Measurements from ENCODE around the gene LECT2. TPM values are rescaled to one million over a fixed set of nuclear protein-coding genes. Genes with fewer than 3 reads are reported as not detected.

LECT2 gene
- total RNA-seq, 1 donor from 2014 or later: not detected

GRCh38 chr5:135990528-135991255 is 35.9 kb upstream of the LECT2 start:
- DNase-seq (ENCODE audit: low read depth): no peak
- no peak overlapping the region for H3K4me3 ChIP-seq (ENCODE audit: low read depth, low read length)
- TF ChIP-seq, protein P1, sequence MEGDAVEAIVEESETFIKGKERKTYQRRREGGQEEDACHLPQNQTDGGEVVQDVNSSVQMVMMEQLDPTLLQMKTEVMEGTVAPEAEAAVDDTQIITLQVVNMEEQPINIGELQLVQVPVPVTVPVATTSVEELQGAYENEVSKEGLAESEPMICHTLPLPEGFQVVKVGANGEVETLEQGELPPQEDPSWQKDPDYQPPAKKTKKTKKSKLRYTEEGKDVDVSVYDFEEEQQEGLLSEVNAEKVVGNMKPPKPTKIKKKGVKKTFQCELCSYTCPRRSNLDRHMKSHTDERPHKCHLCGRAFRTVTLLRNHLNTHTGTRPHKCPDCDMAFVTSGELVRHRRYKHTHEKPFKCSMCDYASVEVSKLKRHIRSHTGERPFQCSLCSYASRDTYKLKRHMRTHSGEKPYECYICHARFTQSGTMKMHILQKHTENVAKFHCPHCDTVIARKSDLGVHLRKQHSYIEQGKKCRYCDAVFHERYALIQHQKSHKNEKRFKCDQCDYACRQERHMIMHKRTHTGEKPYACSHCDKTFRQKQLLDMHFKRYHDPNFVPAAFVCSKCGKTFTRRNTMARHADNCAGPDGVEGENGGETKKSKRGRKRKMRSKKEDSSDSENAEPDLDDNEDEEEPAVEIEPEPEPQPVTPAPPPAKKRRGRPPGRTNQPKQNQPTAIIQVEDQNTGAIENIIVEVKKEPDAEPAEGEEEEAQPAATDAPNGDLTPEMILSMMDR (conservative IDR thresholded peaks at IDR 0.05; ENCODE audit: low read depth, low read length): no peak

DNA sequence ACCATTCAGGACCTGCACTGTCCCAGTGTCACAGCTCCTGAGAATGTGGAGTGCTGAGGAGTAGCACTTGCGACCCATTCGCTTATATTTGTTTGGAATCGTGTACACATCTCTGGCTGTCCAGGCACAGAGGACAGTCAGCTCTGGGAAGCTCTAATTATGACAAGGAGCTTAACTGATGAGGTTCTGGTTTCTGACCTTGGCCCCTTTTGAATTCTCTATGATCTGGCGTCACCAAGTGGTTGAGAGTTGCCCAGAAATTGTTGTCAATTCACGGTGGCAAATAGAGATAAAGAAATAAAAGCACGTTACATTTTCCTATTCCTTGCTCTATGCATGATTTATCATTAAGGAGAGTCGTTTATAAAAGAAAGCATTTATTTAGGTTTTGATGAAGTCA is 34.9 kb upstream of the LECT2 start:
- DNase-seq (ENCODE audit: low read depth): no peak
- no peak overlapping the region for H3K4me3 ChIP-seq (ENCODE audit: low read depth, low read length)
- TF ChIP-seq, protein P1 (conservative IDR thresholded peaks at IDR 0.05; ENCODE audit: low read depth, low read length): no peak

GRCh38 chr5:135988546-135988945 is 33.8 kb upstream of the LECT2 start:
- TF ChIP-seq, protein P1 (conservative IDR thresholded peaks at IDR 0.05; ENCODE audit: low read depth, low read length): no peak
- DNase-seq (ENCODE audit: low read depth): no peak
- no peak overlapping the region for H3K4me3 ChIP-seq (ENCODE audit: low read depth, low read length)

GRCh38 chr5:135986891-135987401 is 32.2 kb upstream of the LECT2 start:
- DNase-seq (ENCODE audit: low read depth): no peak
- no peak overlapping the region for H3K4me3 ChIP-seq (ENCODE audit: low read depth, low read length)
- TF ChIP-seq, protein P1 (conservative IDR thresholded peaks at IDR 0.05; ENCODE audit: low read depth, low read length): no peak

- DNase-seq (ENCODE audit: low read depth): no peak
- no peak overlapping the region for H3K4me3 ChIP-seq (ENCODE audit: low read depth, low read length)
- TF ChIP-seq, protein P1 (conservative IDR thresholded peaks at IDR 0.05; ENCODE audit: low read depth, low read length): no peak
Observed at GRCh38 chr5:135986401-135986800, 31.6 kb upstream of the LECT2 start.

GRCh38 chr5:135985951-135986350 is 31.2 kb upstream of the LECT2 start:
- no peak overlapping the region for H3K4me3 ChIP-seq (ENCODE audit: low read depth, low read length)
- TF ChIP-seq, protein P1 (conservative IDR thresholded peaks at IDR 0.05; ENCODE audit: low read depth, low read length): no peak
- no peak for DNase-seq (ENCODE audit: low read depth)

GRCh38 chr5:135980620-135981019 is 25.8 kb upstream of the LECT2 start:
- no peak for DNase-seq (ENCODE audit: low read depth)
- H3K4me3 ChIP-seq (ENCODE audit: low read depth, low read length): no peak overlapping the region
- TF ChIP-seq, protein P1 (conservative IDR thresholded peaks at IDR 0.05; ENCODE audit: low read depth, low read length): no peak

Measured in epithelial cell of proximal tubule (primary cell).